Measurements from ENCODE around the gene TMEM61. TPM values are rescaled to one million over a fixed set of nuclear protein-coding genes. Genes with fewer than 3 reads are reported as not detected.

TMEM61 gene
- total RNA-seq, 2 experiments from 2014 or later, result not detected

GRCh38 chr1:54994355-54994990 is 14.0 kb downstream of the TMEM61 start:
- H3K27me3 Mint-ChIP-seq, result peaks cover 37% of the 10 kb centered on the region
- intact Hi-C loops (cut with micrococcal nuclease), result loop anchor here (2.0 kb wide), 1 partner anchor 44 kb away; no protein-coding TSS in a partner anchor

GRCh38 chr1:54995013-54995760 is 14.8 kb downstream of the TMEM61 start:
- intact Hi-C loops (cut with micrococcal nuclease), result loop anchor here (2.0 kb wide), 1 partner anchor 44 kb away; no protein-coding TSS in a partner anchor
- POLR2A ChIA-PET, result interaction anchor here (1.5 kb wide), 1 partner anchor 11 kb away, joined by 3 read pairs; no protein-coding TSS in a partner anchor
- peaks cover 40% of the 10 kb centered on the region for H3K27me3 Mint-ChIP-seq

More at GRCh38 chr1:54994355-54994990, 14.0 kb downstream of the TMEM61 start:
- ChIA-PET POLR2A (interaction anchor here (1.5 kb wide), 1 partner anchor 10 kb away, joined by 3 read pairs; no protein-coding TSS in a partner anchor), CTCF (interaction anchor here (3.0 to 5.3 kb wide), 2 partner anchors 44 to 49 kb away, joined by 56 to 64 read pairs; no protein-coding TSS in a partner anchor)
- ATAC-seq (no peak), DNase-seq (no peak)
- Mint-ChIP-seq H3K9me3 (no peaks in the 10 kb centered on the region), H3K27ac (no peak overlapping the region), H3K4me3 (no peak overlapping the region), H3K4me1 (ENCODE audit: low read depth) (peaks cover 24% of the 10 kb centered on the region), H3K36me3 (ENCODE audit: low read depth) (no peaks in the 10 kb centered on the region)
- TF ChIP-seq CTCF (IDR thresholded peaks at IDR 0.05), result no peak

GRCh38 chr1:54995835-54996234 is 15.4 kb downstream of the TMEM61 start:
- CTCF ChIA-PET, result interaction anchor here (0.9 to 5.3 kb wide), 28 partner anchors 9 to 595 kb away, joined by 3 to 64 read pairs (median 4); partner anchors contain the start of gene PCSK9
- no peak overlapping the region for H3K4me3 Mint-ChIP-seq
- POLR2A ChIA-PET, result interaction anchor here (1.0 to 1.5 kb wide), 2 partner anchors 12 to 51 kb away, joined by 3 to 4 read pairs; no protein-coding TSS in a partner anchor
- H3K27ac Mint-ChIP-seq, result no peak overlapping the region
- no peaks in the 10 kb centered on the region for H3K9me3 Mint-ChIP-seq
- intact Hi-C loops (cut with micrococcal nuclease), result loop anchor here (2.0 kb wide), 2 partner anchors 45 to 51 kb away; no protein-coding TSS in a partner anchor
- peaks cover 24% of the 10 kb centered on the region for H3K4me1 Mint-ChIP-seq (ENCODE audit: low read depth)
- ATAC-seq (peak; percentile 83), DNase-seq (peak; percentile 56)
- H3K27me3 Mint-ChIP-seq, result peaks cover 42% of the 10 kb centered on the region
- TF ChIP-seq CTCF (IDR thresholded peaks at IDR 0.05), result no peak
- H3K36me3 Mint-ChIP-seq (ENCODE audit: low read depth), result no peaks in the 10 kb centered on the region

More at GRCh38 chr1:54995013-54995760, 14.8 kb downstream of the TMEM61 start:
- no peak overlapping the region for H3K4me3 Mint-ChIP-seq
- no peaks in the 10 kb centered on the region for H3K36me3 Mint-ChIP-seq (ENCODE audit: low read depth)
- DNase-seq, result no peak
- peaks cover 24% of the 10 kb centered on the region for H3K4me1 Mint-ChIP-seq (ENCODE audit: low read depth)
- CTCF ChIA-PET, result interaction anchor here (0.9 to 5.3 kb wide), 18 partner anchors 8 to 144 kb away, joined by 3 to 64 read pairs (median 6); no protein-coding TSS in a partner anchor
- no peak for ATAC-seq
- no peak for TF ChIP-seq CTCF (IDR thresholded peaks at IDR 0.05)
- no peaks in the 10 kb centered on the region for H3K9me3 Mint-ChIP-seq
- H3K27ac Mint-ChIP-seq, result no peak overlapping the region

- no peaks in the 10 kb centered on the region for H3K9me3 Mint-ChIP-seq
- H3K36me3 Mint-ChIP-seq (ENCODE audit: low read depth), result no peaks in the 10 kb centered on the region
- no peak overlapping the region for H3K27ac Mint-ChIP-seq
- peaks cover 42% of the 10 kb centered on the region for H3K27me3 Mint-ChIP-seq
- peak; percentile 91 for ATAC-seq
- peak; percentile 88 for TF ChIP-seq CTCF (IDR thresholded peaks at IDR 0.05)
- peak; percentile 85 for DNase-seq
- H3K4me1 Mint-ChIP-seq (ENCODE audit: low read depth), result peaks cover 24% of the 10 kb centered on the region
- POLR2A ChIA-PET, result interaction anchor here (1.0 kb wide), 1 partner anchor 51 kb away, joined by 4 read pairs; no protein-coding TSS in a partner anchor
- CTCF ChIA-PET, result interaction anchor here (0.6 to 5.3 kb wide), 32 partner anchors 8 to 594 kb away, joined by 3 to 64 read pairs (median 4); partner anchors contain the start of gene PCSK9
- intact Hi-C loops (cut with micrococcal nuclease), result loop anchor here (2.0 kb wide), 1 partner anchor 52 kb away; no protein-coding TSS in a partner anchor
- H3K4me3 Mint-ChIP-seq, result no peak overlapping the region
Observed at GRCh38 chr1:54996359-54996868, 16.0 kb downstream of the TMEM61 start.

Data from activated CD8-positive, alpha-beta T cell treated with anti-CD3 and anti-CD28 coated beads for 36 hours (primary cell).